Measurements from ENCODE around the gene NCR3LG1.

NCR3LG1 gene

GRCh38 chr11:17401316-17401715 is 49.7 kb downstream of the NCR3LG1 start:
- no peak for TF ChIP-seq FOXP2 (optimal IDR thresholded peaks at IDR 0.05; ENCODE audit: control extremely low read depth, extremely low read length, insufficient read depth)
- no peak for TF ChIP-seq EZH2 (IDR thresholded peaks at IDR 0.05)
- no peak for TF ChIP-seq POLR2AphosphoS5 (IDR thresholded peaks at IDR 0.05; ENCODE audit: borderline replicate concordance, low read depth, low read length)
- H3K9ac ChIP-seq (ENCODE audit: insufficient read length), result no peak overlapping the region

GRCh38 chr11:17401841-17402240 is 50.2 kb downstream of the NCR3LG1 start:
- TF ChIP-seq EZH2 (IDR thresholded peaks at IDR 0.05) (no peak), FOXP2 (optimal IDR thresholded peaks at IDR 0.05; ENCODE audit: control extremely low read depth, extremely low read length, insufficient read depth) (no peak), POLR2AphosphoS5 (IDR thresholded peaks at IDR 0.05; ENCODE audit: borderline replicate concordance, low read depth, low read length) (no peak)
- DNase-seq (ENCODE audit: low read depth, low spot score), result no peak
- H3K27ac ChIP-seq, result no peak overlapping the region

More at GRCh38 chr11:17401316-17401715, 49.7 kb downstream of the NCR3LG1 start:
- no peak overlapping the region for H3K4me3 ChIP-seq
- no peaks in the 10 kb centered on the region for H3K9me3 ChIP-seq (ENCODE audit: low read depth, low read length)
- H3K36me3 ChIP-seq (ENCODE audit: insufficient read depth, low read length), result no peaks in the 10 kb centered on the region
- H3K27ac ChIP-seq, result no peak overlapping the region
- DNase-seq (ENCODE audit: low read depth, low spot score), result no peak

GRCh38 chr11:17402486-17402885 is 50.9 kb downstream of the NCR3LG1 start:
- Histone ChIP-seq H3K27ac (no peak overlapping the region), H3K4me3 (no peak overlapping the region), H3K9me3 (ENCODE audit: low read depth, low read length) (no peaks in the 10 kb centered on the region), H3K36me3 (ENCODE audit: insufficient read depth, low read length) (no peaks in the 10 kb centered on the region), H3K9ac (ENCODE audit: insufficient read length) (no peak overlapping the region)
- TF ChIP-seq EZH2 (IDR thresholded peaks at IDR 0.05) (no peak), POLR2AphosphoS5 (IDR thresholded peaks at IDR 0.05; ENCODE audit: borderline replicate concordance, low read depth, low read length) (no peak), FOXP2 (optimal IDR thresholded peaks at IDR 0.05; ENCODE audit: control extremely low read depth, extremely low read length, insufficient read depth) (no peak)
- no peak for DNase-seq (ENCODE audit: low read depth, low spot score)

More at GRCh38 chr11:17401841-17402240, 50.2 kb downstream of the NCR3LG1 start:
- Histone ChIP-seq H3K4me3 (no peak overlapping the region), H3K9me3 (ENCODE audit: low read depth, low read length) (no peaks in the 10 kb centered on the region), H3K36me3 (ENCODE audit: insufficient read depth, low read length) (no peaks in the 10 kb centered on the region), H3K9ac (ENCODE audit: insufficient read length) (no peak overlapping the region)

- H3K9me3 ChIP-seq (ENCODE audit: low read depth, low read length), result no peaks in the 10 kb centered on the region
- H3K36me3 ChIP-seq (ENCODE audit: insufficient read depth, low read length), result no peaks in the 10 kb centered on the region
- H3K27ac ChIP-seq, result no peak overlapping the region
- no peak for TF ChIP-seq POLR2AphosphoS5 (IDR thresholded peaks at IDR 0.05; ENCODE audit: borderline replicate concordance, low read depth, low read length)
- no peak for TF ChIP-seq FOXP2 (optimal IDR thresholded peaks at IDR 0.05; ENCODE audit: control extremely low read depth, extremely low read length, insufficient read depth)
- TF ChIP-seq EZH2 (IDR thresholded peaks at IDR 0.05), result no peak
- no peak overlapping the region for H3K4me3 ChIP-seq
- no peak overlapping the region for H3K9ac ChIP-seq (ENCODE audit: insufficient read length)
- no peak for DNase-seq (ENCODE audit: low read depth, low spot score)
Measured at GRCh38 chr11:17403980-17404759, 52.6 kb downstream of the NCR3LG1 start.

GRCh38 chr11:17405232-17406005 is 53.8 kb downstream of the NCR3LG1 start:
- no peak overlapping the region for H3K27ac ChIP-seq

GRCh38 chr11:17406082-17406817 is 54.6 kb downstream of the NCR3LG1 start:
- H3K9ac ChIP-seq (ENCODE audit: insufficient read length), result no peak overlapping the region
- DNase-seq (ENCODE audit: low read depth, low spot score), result no peak
- H3K27ac ChIP-seq, result no peak overlapping the region
- H3K9me3 ChIP-seq (ENCODE audit: low read depth, low read length), result no peaks in the 10 kb centered on the region
- TF ChIP-seq EZH2 (IDR thresholded peaks at IDR 0.05) (no peak), POLR2AphosphoS5 (IDR thresholded peaks at IDR 0.05; ENCODE audit: borderline replicate concordance, low read depth, low read length) (no peak), FOXP2 (optimal IDR thresholded peaks at IDR 0.05; ENCODE audit: control extremely low read depth, extremely low read length, insufficient read depth) (no peak)
- H3K36me3 ChIP-seq (ENCODE audit: insufficient read depth, low read length), result no peaks in the 10 kb centered on the region
- no peak overlapping the region for H3K4me3 ChIP-seq

More at GRCh38 chr11:17405232-17406005, 53.8 kb downstream of the NCR3LG1 start:
- H3K9me3 ChIP-seq (ENCODE audit: low read depth, low read length), result no peaks in the 10 kb centered on the region
- DNase-seq (ENCODE audit: low read depth, low spot score), result no peak
- H3K36me3 ChIP-seq (ENCODE audit: insufficient read depth, low read length), result no peaks in the 10 kb centered on the region
- no peak overlapping the region for H3K9ac ChIP-seq (ENCODE audit: insufficient read length)
- H3K4me3 ChIP-seq, result no peak overlapping the region
- TF ChIP-seq EZH2 (IDR thresholded peaks at IDR 0.05) (no peak), FOXP2 (optimal IDR thresholded peaks at IDR 0.05; ENCODE audit: control extremely low read depth, extremely low read length, insufficient read depth) (no peak), POLR2AphosphoS5 (IDR thresholded peaks at IDR 0.05; ENCODE audit: borderline replicate concordance, low read depth, low read length) (no peak)

GRCh38 chr11:17406818-17407149 is 55.2 kb downstream of the NCR3LG1 start:
- Histone ChIP-seq H3K9ac (ENCODE audit: insufficient read length) (no peak overlapping the region), H3K4me3 (no peak overlapping the region), H3K36me3 (ENCODE audit: insufficient read depth, low read length) (no peaks in the 10 kb centered on the region), H3K9me3 (ENCODE audit: low read depth, low read length) (no peaks in the 10 kb centered on the region), H3K27ac (no peak overlapping the region)
- DNase-seq (ENCODE audit: low read depth, low spot score), result no peak
- no peak for TF ChIP-seq FOXP2 (optimal IDR thresholded peaks at IDR 0.05; ENCODE audit: control extremely low read depth, extremely low read length, insufficient read depth)

GRCh38 chr11:17407575-17407974 is 56.0 kb downstream of the NCR3LG1 start:
- H3K9me3 ChIP-seq (ENCODE audit: low read depth, low read length), result no peaks in the 10 kb centered on the region
- no peak for TF ChIP-seq EZH2 (IDR thresholded peaks at IDR 0.05)
- no peak for TF ChIP-seq FOXP2 (optimal IDR thresholded peaks at IDR 0.05; ENCODE audit: control extremely low read depth, extremely low read length, insufficient read depth)
- TF ChIP-seq POLR2AphosphoS5 (IDR thresholded peaks at IDR 0.05; ENCODE audit: borderline replicate concordance, low read depth, low read length), result no peak
- no peak overlapping the region for H3K27ac ChIP-seq
- DNase-seq (ENCODE audit: low read depth, low spot score), result no peak
- H3K9ac ChIP-seq (ENCODE audit: insufficient read length), result no peak overlapping the region
- no peaks in the 10 kb centered on the region for H3K36me3 ChIP-seq (ENCODE audit: insufficient read depth, low read length)
- no peak overlapping the region for H3K4me3 ChIP-seq

Data from SK-N-MC (cell line).